Activated CD8-positive, alpha-beta memory T cell treated with anti-CD3 and anti-CD28 coated beads, Interleukin-2, amount 50 U/mL, for 24 hours (primary cell): ENCODE results near the gene SLC41A3.
"Not testable (repeated sequence)": the region's sequence is repeated elsewhere in the genome, so short reads cannot be mapped to it uniquely, and the experiment has no call there.

Experiments
- DNase-seq: peaks from one replicate; pipeline ENCODE4 v3.0.0-alpha.2; 2020; ENCODE audit errors: extremely low read depth

Gene SLC41A3

DNA sequence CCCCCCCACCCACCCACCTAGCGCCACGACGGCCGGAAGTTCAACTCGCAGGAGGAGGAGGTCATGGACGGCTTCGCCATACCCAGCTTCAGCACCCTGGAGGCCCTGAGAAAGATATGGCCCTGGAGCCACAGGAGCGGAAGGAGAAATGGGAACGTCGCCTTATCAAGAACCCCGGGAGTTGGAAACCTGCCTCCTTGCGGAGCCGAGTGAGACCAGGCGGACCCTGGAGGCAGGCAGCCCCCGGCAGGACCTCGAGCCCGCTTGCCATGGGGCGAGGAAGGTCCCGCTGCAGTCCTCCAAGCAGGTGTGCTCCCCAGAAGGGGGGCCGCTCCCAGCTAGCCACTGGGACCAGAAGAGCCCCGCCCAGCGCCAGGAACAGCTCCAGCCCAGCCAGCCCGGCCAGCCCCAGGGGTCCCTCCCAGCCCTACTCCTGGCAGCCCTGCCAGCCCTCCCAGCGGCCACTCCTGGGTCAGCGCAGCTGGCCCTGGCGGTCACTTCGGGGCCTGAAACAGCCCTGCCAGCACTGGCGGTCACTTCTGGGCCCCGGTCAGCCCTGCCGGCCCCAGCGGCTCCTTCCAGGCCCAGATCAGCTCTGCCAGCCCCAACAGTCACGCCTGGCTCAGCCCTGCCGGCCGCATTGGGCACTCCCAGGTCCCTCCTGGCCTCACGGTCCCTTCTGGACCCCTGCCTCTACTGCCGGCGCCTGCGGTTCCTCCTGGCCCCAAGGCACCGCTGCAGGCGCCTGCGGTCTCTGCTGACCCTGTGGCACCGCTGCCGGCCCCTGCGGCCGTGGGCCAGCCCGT lies 125.2 kb downstream of the SLC41A3 start:
- no peak for DNase-seq

DNA sequence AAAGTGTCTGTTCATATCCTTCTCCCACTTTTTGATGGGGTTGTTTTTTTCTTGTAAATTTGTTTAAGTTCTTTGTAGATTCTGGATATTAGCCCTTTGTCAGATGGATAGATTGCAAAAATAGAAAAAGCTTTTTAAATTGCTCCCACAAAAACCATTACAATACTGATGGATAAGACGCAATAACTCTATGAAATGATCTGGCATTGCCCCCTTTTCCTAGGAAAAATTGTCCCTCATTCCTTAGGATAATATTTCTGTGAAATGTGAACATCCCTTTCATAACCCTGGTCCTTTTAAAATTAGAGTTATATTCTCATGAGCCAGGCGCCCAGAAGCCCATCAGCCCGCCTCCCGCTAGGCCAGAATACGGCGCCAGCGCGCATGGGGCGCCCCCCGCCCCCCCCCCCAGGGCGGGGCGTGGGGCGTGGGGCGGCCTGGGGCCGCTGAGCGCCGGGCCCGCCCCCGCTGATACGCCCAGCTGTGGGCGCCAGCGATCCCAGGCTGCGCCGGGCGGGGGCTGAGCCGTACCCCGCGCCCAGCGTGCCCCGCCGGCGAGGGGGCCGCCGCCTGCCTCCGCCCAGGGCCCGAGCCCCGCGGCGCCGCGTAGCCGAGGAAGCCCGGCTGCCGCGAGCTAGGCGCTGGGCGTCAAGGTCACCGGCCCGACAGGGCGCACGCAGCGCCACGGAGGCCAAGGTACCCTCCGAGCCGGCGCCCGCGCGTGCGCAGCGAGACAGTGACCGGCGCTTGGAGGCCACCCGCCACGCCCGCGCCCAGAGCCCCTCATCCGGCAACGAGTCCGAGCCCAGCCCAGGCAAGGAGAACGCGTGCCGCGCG lies 126.0 kb downstream of the SLC41A3 start:
- no peak for DNase-seq

DNA sequence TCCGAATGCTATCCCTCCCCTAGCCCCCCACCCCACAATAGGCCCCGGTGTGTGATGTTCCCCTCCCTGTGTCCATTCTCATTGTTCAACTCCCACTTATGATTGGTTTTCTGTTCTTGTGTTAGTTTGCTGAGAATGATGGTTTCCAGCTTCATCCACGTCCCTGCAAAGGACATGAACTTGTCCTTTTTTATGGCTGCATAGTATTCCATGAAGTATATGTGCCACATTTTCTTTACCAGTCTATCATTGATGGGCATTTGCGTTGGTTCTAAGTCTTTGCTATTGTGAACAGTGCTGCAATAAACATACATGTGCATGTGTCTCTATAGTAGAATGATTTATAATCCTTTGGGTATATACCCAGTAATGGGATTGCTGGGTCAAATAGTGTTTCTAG lies 126.9 kb downstream of the SLC41A3 start:
- DNase-seq: not testable (repeated sequence)
